Stimulated activated CD4-positive, alpha-beta T cell treated with anti-CD3 and anti-CD28 coated beads, Interleukin-4, amount 100 ng/mL, for 24 hours (primary cell): Measurements from ENCODE around the gene FOXN1.
"Not testable (repeated sequence)": the region's sequence is repeated elsewhere in the genome, so short reads cannot be mapped to it uniquely, and the experiment has no call there.

Source experiments
- DNase-seq: peaks from one replicate; pipeline ENCODE4 v3.0.0-alpha.2; 2020

FOXN1 gene

DNA sequence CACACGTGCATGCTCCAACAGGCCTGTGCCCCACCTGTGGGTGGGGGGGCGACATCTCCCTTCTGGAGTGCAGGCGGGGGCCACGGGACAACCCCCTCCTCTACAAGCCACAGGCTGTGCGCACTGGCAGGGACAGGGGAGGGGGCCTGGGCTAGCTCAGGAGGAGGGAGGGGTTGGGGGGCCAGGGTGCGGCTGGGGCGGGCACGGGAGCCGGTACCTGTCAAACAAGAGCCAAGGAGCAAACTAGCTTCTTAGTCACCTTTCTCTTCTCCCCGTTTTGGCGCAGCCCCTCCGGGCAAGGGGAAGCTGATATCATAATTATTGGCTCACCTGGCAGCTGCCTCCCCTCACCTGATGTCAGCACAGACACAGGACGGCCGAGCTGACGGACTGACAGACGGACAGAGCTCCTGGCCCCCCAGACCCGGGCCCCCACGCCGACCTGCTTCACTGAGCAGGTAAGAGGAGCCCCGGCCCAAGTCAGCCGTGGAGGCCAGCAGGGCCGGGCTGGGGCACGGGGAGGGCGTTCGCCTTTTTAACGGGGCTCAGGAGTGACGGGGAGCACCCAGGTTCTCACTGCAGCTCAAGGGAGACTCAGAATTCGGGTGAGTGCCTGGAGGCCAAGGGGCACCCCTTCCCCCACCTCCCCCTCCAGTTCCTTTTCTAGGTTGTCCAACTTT is at the start of gene FOXN1:
TSS of gene FOXN1 (plus strand) at position 363 of the 680 bp plus-strand sequence. CDS start 17,622 bp downstream, outside the sequence.
- DNase-seq = no peak

GRCh38 chr17:28457890-28458289 is 48.3 kb upstream of the FOXN1 start:
- no peak for DNase-seq

- not testable (repeated sequence) for DNase-seq
Observed at GRCh38 chr17:28458881-28459280, 47.3 kb upstream of the FOXN1 start.

DNA sequence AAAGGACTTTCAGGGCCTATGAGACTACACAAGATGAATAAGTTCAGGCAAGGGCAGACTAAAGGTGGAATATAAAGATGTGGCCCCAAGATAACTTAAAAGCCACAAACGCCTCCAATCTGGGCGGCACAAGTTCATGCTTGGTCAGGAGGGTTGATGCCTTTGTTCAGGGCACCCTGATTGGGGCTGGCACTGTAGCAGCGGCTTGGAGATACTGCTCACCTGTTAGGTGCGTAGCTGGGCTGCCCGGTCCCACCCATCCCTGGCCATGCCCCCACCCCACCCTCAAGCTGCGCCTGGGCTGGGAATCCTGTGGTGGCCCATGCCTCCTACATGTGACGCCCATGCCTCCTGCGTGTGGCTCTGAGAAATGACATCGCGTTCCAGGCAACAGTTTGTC is 45.2 kb upstream of the FOXN1 start:
- DNase-seq = no peak

- DNase-seq = no peak
Observed at GRCh38 chr17:28466001-28466400, 40.1 kb upstream of the FOXN1 start.

GRCh38 chr17:28466521-28467048 is 39.6 kb upstream of the FOXN1 start:
- DNase-seq = no peak

GRCh38 chr17:28467456-28468025 is 38.6 kb upstream of the FOXN1 start:
- no peak for DNase-seq

- DNase-seq = not testable (repeated sequence)
Observed at GRCh38 chr17:28468033-28468735, 38.0 kb upstream of the FOXN1 start.

DNA sequence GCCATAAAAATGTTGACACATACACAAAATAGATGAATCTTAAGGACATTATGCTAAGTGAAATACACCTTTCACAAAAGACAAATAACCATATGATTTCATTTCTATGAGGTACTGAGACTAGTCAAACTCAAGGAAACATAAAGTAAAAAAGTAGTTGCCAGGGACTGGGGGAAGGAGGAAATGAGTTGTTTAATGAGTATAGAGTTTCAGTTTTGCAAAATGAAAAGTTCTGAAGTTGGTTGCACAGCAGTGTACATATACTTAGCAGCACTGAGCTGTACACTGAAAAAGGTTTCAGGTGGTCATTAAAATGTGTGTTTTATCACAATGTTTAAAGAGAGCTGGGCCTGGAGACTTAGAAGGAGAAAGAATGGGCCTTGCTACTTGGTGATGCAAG is 37.4 kb upstream of the FOXN1 start:
- DNase-seq = no peak

GRCh38 chr17:28469376-28469775 is 36.8 kb upstream of the FOXN1 start:
- DNase-seq = no peak

GRCh38 chr17:28470266-28470913 is 35.8 kb upstream of the FOXN1 start:
- no peak for DNase-seq

- no peak for DNase-seq
Observed at GRCh38 chr17:28470914-28471366, 35.2 kb upstream of the FOXN1 start.

DNA sequence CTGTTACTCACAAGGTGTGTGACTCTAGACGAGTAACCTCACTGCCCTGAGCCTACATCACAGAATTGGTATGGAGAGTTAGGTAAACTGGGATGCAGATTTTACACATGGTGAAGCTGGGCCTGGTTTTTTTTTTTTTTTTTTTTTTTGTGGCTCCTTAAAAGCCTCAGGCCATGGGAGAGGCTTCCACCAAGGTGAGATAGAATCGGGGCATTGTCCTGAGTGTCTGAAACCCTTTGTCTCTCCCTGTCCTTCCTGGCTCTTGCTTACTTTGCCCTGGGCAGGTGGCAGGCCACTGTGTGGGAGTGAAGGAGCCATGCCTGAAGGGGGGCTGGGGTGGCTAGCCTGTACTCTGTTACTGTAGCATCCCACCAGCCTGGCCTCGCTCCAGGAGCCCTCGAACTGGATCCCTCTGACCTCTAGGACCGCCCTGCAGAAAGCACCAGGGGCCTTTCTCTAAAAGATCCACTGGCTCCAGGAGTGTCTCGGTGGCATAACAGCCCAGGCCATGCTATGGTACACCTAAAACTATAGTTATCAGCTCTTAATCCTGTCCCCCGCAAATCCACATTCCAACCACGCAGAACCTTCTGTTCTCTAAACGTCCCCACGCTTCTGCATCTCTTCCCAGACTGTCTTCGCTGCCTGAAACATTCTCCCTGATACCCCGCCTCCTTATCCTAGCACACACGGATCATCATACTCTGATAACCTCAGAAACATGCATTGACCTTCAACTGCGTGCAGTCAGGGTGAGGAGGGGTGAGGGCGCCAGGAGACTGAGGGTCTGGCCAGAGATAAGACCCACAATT is 34.4 kb upstream of the FOXN1 start:
- no peak for DNase-seq

DNA sequence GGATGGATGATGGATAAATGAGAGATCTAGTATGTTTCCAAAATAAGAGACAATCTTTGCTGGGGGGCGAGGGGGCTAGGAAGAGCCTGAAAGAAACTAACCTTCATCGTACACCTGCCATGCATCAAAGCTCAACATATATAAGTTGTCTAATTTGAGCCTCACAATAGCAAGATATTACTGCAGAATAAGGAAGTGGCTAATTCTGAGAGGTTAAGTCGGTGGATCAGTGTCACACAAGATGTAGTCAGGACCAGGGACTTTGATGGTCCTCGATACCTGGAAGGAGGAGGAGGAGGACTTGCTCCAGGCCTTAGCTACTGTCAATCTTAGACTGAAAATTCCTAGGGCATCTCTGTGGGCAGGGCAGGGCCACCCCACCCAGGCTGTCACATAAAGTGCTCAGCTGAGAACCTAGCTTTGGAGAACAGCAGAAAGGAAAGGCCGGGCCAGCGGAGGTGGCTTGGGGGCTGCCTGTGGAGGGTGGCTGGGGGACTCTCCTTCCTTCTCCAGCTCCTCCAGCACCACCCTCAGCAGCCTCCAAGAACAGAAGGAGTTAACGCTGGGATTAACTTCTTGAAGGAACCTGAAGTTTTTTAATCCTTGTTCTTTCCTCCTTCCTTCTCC is 33.2 kb upstream of the FOXN1 start:
- DNase-seq = no peak

GRCh38 chr17:28473542-28473941 is 32.6 kb upstream of the FOXN1 start, which contains the start of gene SLC13A2:
SLC13A2 (plus strand) TSS chr17:28473644; CDS start chr17:28473713, 69 bp downstream.
- DNase-seq = no peak

GRCh38 chr17:28474111-28474531 is 32.0 kb upstream of the FOXN1 start:
- DNase-seq = no peak

- no peak for DNase-seq
Observed at GRCh38 chr17:28475151-28475900, 30.8 kb upstream of the FOXN1 start.

DNA sequence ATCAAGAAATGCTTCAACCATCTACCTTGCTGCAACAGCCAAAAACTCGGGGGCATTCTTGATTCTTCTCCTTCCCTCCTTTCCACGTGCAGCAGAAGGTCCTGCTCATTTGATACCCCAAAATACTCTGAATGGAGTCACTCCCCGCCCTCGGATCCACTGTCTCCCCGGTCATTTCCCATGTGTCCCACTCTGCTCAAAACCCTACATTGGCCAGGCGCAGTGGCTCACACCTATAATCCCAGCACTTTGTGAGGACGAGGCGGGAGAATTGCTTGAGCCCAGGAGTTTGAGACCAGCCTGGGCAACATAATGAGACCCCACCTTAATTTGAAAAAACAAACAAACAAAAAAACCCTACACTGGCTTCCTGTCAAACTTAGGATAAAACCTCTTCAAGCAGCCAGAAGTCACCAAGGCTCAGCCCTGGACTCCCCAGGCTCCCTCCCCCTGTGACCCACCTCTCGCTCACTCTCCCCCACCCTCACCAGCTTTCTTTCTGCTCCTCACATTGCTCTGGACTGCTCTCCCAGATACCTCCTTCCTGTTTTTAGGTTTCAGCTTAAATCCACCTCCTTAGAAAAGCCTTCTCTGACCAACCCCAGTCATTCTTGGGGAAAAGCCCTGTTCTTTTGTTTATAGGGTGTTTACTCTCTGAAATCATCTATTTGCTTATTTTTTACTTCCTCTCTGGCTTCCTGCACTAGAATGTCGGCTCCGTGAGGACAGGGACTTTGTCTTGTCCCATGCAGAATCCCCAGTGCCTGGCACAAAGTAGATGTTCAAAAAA is 29.9 kb upstream of the FOXN1 start:
- DNase-seq = no peak

GRCh38 chr17:28477928-28478327 is 28.2 kb upstream of the FOXN1 start:
- no peak for DNase-seq
